GM12878 (cell line): ENCODE measurements around the gene SEC14L6. TPM values are rescaled to one million over a fixed set of nuclear protein-coding genes. Genes with fewer than 3 reads are reported as not detected.

ENCODE experiments used
- ATAC-seq: fragments of 200-7000 bp; cut with Tn5 transposase; 3 replicates; pipeline ENCODE4 v1.9.1; 2020; ENCODE audit warnings: mild to moderate bottlenecking, moderate library complexity
- BruUV-seq: library from RNA; stranded (reverse); fragments of 400-500 nt; replicated peaks from 2 replicates; lab custom pipeline; 2021; lab: Mats Ljungman, UMichigan
- CTCF ChIA-PET: fragments of 300-600 bp; sonication (Branson Sonifier 250); formaldehyde crosslinking; extraction: SDS; loops from one replicate; lab custom pipeline; 2021; ENCODE audit warnings: inconsistent platforms; lab: Yijun Ruan, JAX
- POLR2A ChIA-PET: fragments of 350-600 bp; formaldehyde crosslinking; extraction: SDS; loops from one replicate; lab custom pipeline; 2021; ENCODE audit warnings: inconsistent platforms; lab: Charles Lee
- RAD21 ChIA-PET: fragments of 300-600 bp; sonication (Branson Sonifier 250); formaldehyde crosslinking; loops from one replicate; lab custom pipeline; 2023; ENCODE audit warnings: antibody characterized with exemption; ENCODE audit not compliant: unreplicated experiment; lab: Charles Lee
- SMC1A ChIA-PET: fragments of 300-600 bp; sonication (Branson Sonifier 250); formaldehyde crosslinking; loops from one replicate; lab custom pipeline; 2023; ENCODE audit not compliant: unreplicated experiment, uncharacterized antibody; lab: Charles Lee
- DNase-seq: peaks from one replicate; pipeline ENCODE4 v3.0.0-alpha.2; 2011; ENCODE audit warnings: low read depth, low spot score
- FAIRE-seq: peaks from 3 replicates; lab custom pipeline; 2011; peaks lifted over from hg19 to GRCh38; lab: Jason Lieb, UNC
- H2AFZ ChIP-seq: 2 replicates; pipeline ENCODE4 v1.6.0; 2011; ENCODE audit warnings: low read depth, low read length, control low read depth; ENCODE audit not compliant: control insufficient read depth
- H3K27ac ChIP-seq: 2 replicates; pipeline ENCODE4 v1.5.1; 2011; ENCODE audit warnings: control low read depth; ENCODE audit not compliant: control insufficient read depth, insufficient read depth
- H3K27me3 ChIP-seq, 2 experiments: replicated peaks in 1 of 2; 2 replicates each; pipeline versions ENCODE4 v1.6.0 to v1.6.1; 2011; ENCODE audit warnings: low read length in 1 of 2; ENCODE audit not compliant: control insufficient read depth in 2 of 2, insufficient read depth in 2 of 2
- H3K36me3 ChIP-seq, 2 experiments: 2 replicates each; pipeline ENCODE4 v1.5.1; 2011; ENCODE audit warnings: low read length in 1 of 2; ENCODE audit not compliant: control insufficient read depth in 2 of 2, insufficient read depth in 2 of 2
- H3K4me1 ChIP-seq: 2 replicates; pipeline ENCODE4 v1.6.1; 2011; ENCODE audit warnings: mild to moderate bottlenecking, low read length, moderate library complexity, mixed read lengths; ENCODE audit not compliant: control insufficient read depth, insufficient read depth
- H3K4me2 ChIP-seq: 2 replicates; pipeline ENCODE4 v1.6.0; 2011; ENCODE audit warnings: control low read depth; ENCODE audit not compliant: control insufficient read depth, insufficient read depth
- H3K4me3 ChIP-seq: fragments of 200-600 bp; sonication (generic); 2 replicates; pipeline ENCODE4 v1.5.1; 2016
- H3K79me2 ChIP-seq: 2 replicates; pipeline ENCODE4 v1.6.0; 2011; ENCODE audit warnings: low read length; ENCODE audit not compliant: control insufficient read depth, insufficient read depth
- H3K9ac ChIP-seq: 2 replicates; pipeline ENCODE4 v1.8.0; 2011; ENCODE audit warnings: low read length, control low read depth, mixed read lengths; ENCODE audit not compliant: control insufficient read depth, insufficient read depth
- H3K9me3 ChIP-seq: replicated peaks from 3 replicates; pipeline ENCODE4 v1.5.1; 2011; ENCODE audit warnings: mild to moderate bottlenecking, low read length; ENCODE audit not compliant: control insufficient read depth, insufficient read depth
- H4K20me1 ChIP-seq: 2 replicates; pipeline ENCODE4 v1.6.0; 2011; ENCODE audit not compliant: control insufficient read depth, insufficient read depth
- CBX5 ChIP-seq: sonication (generic); IDR thresholded peaks from 2 replicates; pipeline ENCODE4 v1.6.1; 2016; ENCODE audit warnings: low read depth, moderate library complexity, mild to moderate bottlenecking, inconsistent platforms
- E2F4 ChIP-seq: IDR thresholded peaks from 2 replicates; pipeline ENCODE4 v1.6.1; 2012; ENCODE audit warnings: low read depth, low read length, improper control_type of control experiment
- IKZF1 ChIP-seq: fragments of 450-650 bp; conservative IDR thresholded peaks from 2 replicates; pipeline ENCODE4 v1.6.1; 2017; ENCODE audit warnings: antibody characterized with exemption, mild to moderate bottlenecking
- IRF3 ChIP-seq: fragments of 450-650 bp; IDR thresholded peaks from 2 replicates; pipeline ENCODE4 v1.6.1; 2014; ENCODE audit warnings: mild to moderate bottlenecking
- LARP7 ChIP-seq: fragments of 450-650 bp; IDR thresholded peaks from 2 replicates; pipeline ENCODE4 v1.6.1; 2017; ENCODE audit warnings: mild to moderate bottlenecking
- MYC ChIP-seq: IDR thresholded peaks from 2 replicates; pipeline ENCODE4 v1.6.1; 2011; ENCODE audit warnings: mild to moderate bottlenecking, low read length, moderate library complexity, inconsistent platforms; ENCODE audit not compliant: insufficient read depth, insufficient replicate concordance, insufficient read length, severe bottlenecking
- NR2F1 ChIP-seq: fragments of 450-650 bp; conservative IDR thresholded peaks from 2 replicates; pipeline ENCODE4 v1.6.1; 2017; ENCODE audit warnings: mild to moderate bottlenecking
- PKNOX1 ChIP-seq: fragments of 450-650 bp; IDR thresholded peaks from 2 replicates; pipeline ENCODE4 v1.6.1; 2016; ENCODE audit warnings: mild to moderate bottlenecking
- PML ChIP-seq: IDR thresholded peaks from 2 replicates; pipeline ENCODE4 v1.6.1; 2012; ENCODE audit warnings: low read length, inconsistent platforms
- RAD21 ChIP-seq: IDR thresholded peaks from 2 replicates; pipeline ENCODE4 v1.6.1; 2011; ENCODE audit warnings: mild to moderate bottlenecking, low read depth, low read length, moderate library complexity; ENCODE audit not compliant: insufficient read depth
- RBBP5 ChIP-seq: fragments of 200-600 bp; sonication (generic); conservative IDR thresholded peaks from 2 replicates; pipeline ENCODE4 v1.6.1; 2016
- ZBTB11 ChIP-seq: fragments of 450-650 bp; formaldehyde crosslinking; IDR thresholded peaks from 2 replicates; pipeline ENCODE4 v1.5.0; 2022; ENCODE audit warnings: mild to moderate bottlenecking, missing genetic modification characterization
- WGBS: methylation state at CpG from one replicate; pipeline ENCODE4 v1.1.6; 2016; ENCODE audit warnings: low lambda C conversion rate; ENCODE audit not compliant: insufficient replicate concordance, insufficient coverage; ENCODE audit errors: missing lambda C conversion rate; 5-methylcytosine and 5-hydroxymethylcytosine counted together
- in situ Hi-C: fragments of 300-500 bp; cut with MboI; formaldehyde crosslinking; loops from 9 replicates; pipeline ENCODE4 v1.14.3; 2018; ENCODE audit warnings: mixed read lengths
- intact Hi-C: fragments of 100-400 bp; cut with micrococcal nuclease; formaldehyde crosslinking; loops from one replicate; pipeline ENCODE4 v1.14.2; 2022; ENCODE audit not compliant: unreplicated experiment
- polyA plus RNA-seq, 11 experiments: library from polyadenylated mRNA; depleted of rRNA in 4 of 11; unstranded in 6 of 11; stranded (reverse) in 5 of 11; fragments of >200 nt; fragmentation: Nextera tagmentation in 4 of 11; fragmentation: Illumina TruSeq in 1 of 11; extraction: Ambion mirVana in 4 of 11; extraction: Trizol in 1 of 11; gene quantifications; 1 replicate in 1 of 11; 2 replicates in 10 of 11; pipeline versions ENCODE4 v1.2.1 to v1.2.3, GENCODE V29; 2011 to 2016; ENCODE audit warnings: inconsistent platforms in 2 of 11, missing spikeins in 2 of 11, low read depth in 1 of 11
- total RNA-seq, 4 experiments: library from RNA; depleted of rRNA in 3 of 4; stranded (reverse); fragments of >200 nt in 3 of 4; fragmentation: Illumina TruSeq in 1 of 4; extraction: Trizol in 1 of 4; gene quantifications; 2 replicates each; pipeline versions ENCODE4 v1.2.1 to v1.2.3, GENCODE V29; 2013 to 2021

The SEC14L6 gene
- total and polyA plus RNA-seq, 10 of the 15 experiments (the other 5 are each of a cell fraction or from before 2014, with no cell fraction given): not detected

- Histone ChIP-seq H3K9ac (no peak overlapping the region), H3K4me1 (no peaks in the 10 kb centered on the region), H3K4me3 (no peak overlapping the region), H3K4me2 (no peak overlapping the region), H3K9me3 (no peaks in the 10 kb centered on the region), H3K27me3 (no peaks in the 10 kb centered on the region; a peak in 1 of 4 replicates), H2AFZ (no peak overlapping the region), H3K27ac (no peak overlapping the region), H4K20me1 (no peaks in the 10 kb centered on the region), H3K79me2 (no peaks in the 10 kb centered on the region), H3K36me3 (no peaks in the 10 kb centered on the region)
- in situ Hi-C loops: no loop called here
- POLR2A ChIA-PET: no interaction called here
- no peak for TF ChIP-seq NR2F1
- no peak for TF ChIP-seq PML
- no peak for TF ChIP-seq PKNOX1
- TF ChIP-seq LARP7: no peak
- TF ChIP-seq E2F4: no peak
- no peak for TF ChIP-seq RAD21
- no peak for TF ChIP-seq IRF3
- TF ChIP-seq MYC: no peak
- TF ChIP-seq CBX5: no peak
- TF ChIP-seq RBBP5: no peak
- no peak for TF ChIP-seq ZBTB11 (CRISPR knock-in tag)
- TF ChIP-seq IKZF1: no peak
- 39% methylated on average over 7 of the region's 7 CpGs for WGBS
- CTCF ChIA-PET: interaction anchor here (1.6 kb wide), 1 partner anchor 13 kb away, joined by 3 read pairs; no protein-coding TSS in a partner anchor
- no peak for DNase-seq
- no peak for FAIRE-seq
- ATAC-seq: no peak
- BruUV-seq: no TSS peak
- intact Hi-C loops: no loop called here
- RAD21 ChIA-PET: interaction anchor here (0.6 kb wide), 1 partner anchor 49 kb away, joined by 3 read pairs; the partner anchor contains the start of gene SEC14L6
- SMC1A ChIA-PET: interaction anchor here (0.7 kb wide), 1 partner anchor 229 kb away, joined by 4 read pairs; no protein-coding TSS in a partner anchor
These were observed 48.9 kb downstream of the SEC14L6 start for GRCh38 chr22:30497466-30498150.
